DMS79 treated with DMSO at 0.1 percent for 48 hours (cell line): ENCODE data around the gene CNPY3.
"Not testable (repeated sequence)": the region's sequence is repeated elsewhere in the genome, so short reads cannot be mapped to it uniquely, and the experiment has no call there.

ENCODE experiments used
- DNase-seq: peaks from one replicate; lab custom pipeline; 2025; lab: John Stamatoyannopoulos, UW

The CNPY3 gene

GRCh38 chr6:42928986-42929820 is at the start of gene CNPY3:
CNPY3 (plus strand) TSS chr6:42929480; CDS start chr6:42929571, 91 bp downstream.
- peak; percentile 97 for DNase-seq

- not testable (repeated sequence) for DNase-seq
Observed at GRCh38 chr6:42880240-42880817, 49.0 kb upstream of the CNPY3 start.

GRCh38 chr6:42880871-42881270 is 48.4 kb upstream of the CNPY3 start:
- DNase-seq, result not testable (repeated sequence)

- no peak for DNase-seq
Observed at GRCh38 chr6:42885702-42886101, 43.6 kb upstream of the CNPY3 start.

GRCh38 chr6:42888201-42888600 is 41.1 kb upstream of the CNPY3 start:
- not testable (repeated sequence) for DNase-seq

- DNase-seq, result peak; percentile 36
Observed at GRCh38 chr6:42889815-42890214, 39.5 kb upstream of the CNPY3 start.

GRCh38 chr6:42890311-42891198 is 38.7 kb upstream of the CNPY3 start:
- peak; percentile 85 for DNase-seq

GRCh38 chr6:42891199-42891722 is 38.0 kb upstream of the CNPY3 start:
- DNase-seq, result no peak

GRCh38 chr6:42894041-42894828 is 35.0 kb upstream of the CNPY3 start:
- not testable (repeated sequence) for DNase-seq

- DNase-seq, result no peak
Observed at GRCh38 chr6:42896178-42896719, 33.0 kb upstream of the CNPY3 start.

- DNase-seq, result peak; percentile 76
Observed at GRCh38 chr6:42898891-42899361, 30.4 kb upstream of the CNPY3 start.

GRCh38 chr6:42899871-42900270 is 29.4 kb upstream of the CNPY3 start:
- DNase-seq, result no peak

GRCh38 chr6:42901538-42901957 is 27.7 kb upstream of the CNPY3 start:
- DNase-seq, result peak; percentile 91

GRCh38 chr6:42902429-42903263 is 26.6 kb upstream of the CNPY3 start:
- not testable (repeated sequence) for DNase-seq

GRCh38 chr6:42904467-42904866 is 24.8 kb upstream of the CNPY3 start:
- no peak for DNase-seq

GRCh38 chr6:42907336-42907735 is 21.9 kb upstream of the CNPY3 start:
- no peak for DNase-seq

GRCh38 chr6:42909835-42910234 is 19.4 kb upstream of the CNPY3 start:
- DNase-seq, result no peak

GRCh38 chr6:42911171-42912021 is 17.9 kb upstream of the CNPY3 start:
- DNase-seq, result no peak

GRCh38 chr6:42914546-42914945 is 14.7 kb upstream of the CNPY3 start:
- DNase-seq, result no peak
